ENCODE results near the gene CTBS.
"Not testable (repeated sequence)": the region's sequence is repeated elsewhere in the genome, so short reads cannot be mapped to it uniquely, and the experiment has no call there.

The CTBS gene, protein sequence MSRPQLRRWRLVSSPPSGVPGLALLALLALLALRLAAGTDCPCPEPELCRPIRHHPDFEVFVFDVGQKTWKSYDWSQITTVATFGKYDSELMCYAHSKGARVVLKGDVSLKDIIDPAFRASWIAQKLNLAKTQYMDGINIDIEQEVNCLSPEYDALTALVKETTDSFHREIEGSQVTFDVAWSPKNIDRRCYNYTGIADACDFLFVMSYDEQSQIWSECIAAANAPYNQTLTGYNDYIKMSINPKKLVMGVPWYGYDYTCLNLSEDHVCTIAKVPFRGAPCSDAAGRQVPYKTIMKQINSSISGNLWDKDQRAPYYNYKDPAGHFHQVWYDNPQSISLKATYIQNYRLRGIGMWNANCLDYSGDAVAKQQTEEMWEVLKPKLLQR

DNA sequence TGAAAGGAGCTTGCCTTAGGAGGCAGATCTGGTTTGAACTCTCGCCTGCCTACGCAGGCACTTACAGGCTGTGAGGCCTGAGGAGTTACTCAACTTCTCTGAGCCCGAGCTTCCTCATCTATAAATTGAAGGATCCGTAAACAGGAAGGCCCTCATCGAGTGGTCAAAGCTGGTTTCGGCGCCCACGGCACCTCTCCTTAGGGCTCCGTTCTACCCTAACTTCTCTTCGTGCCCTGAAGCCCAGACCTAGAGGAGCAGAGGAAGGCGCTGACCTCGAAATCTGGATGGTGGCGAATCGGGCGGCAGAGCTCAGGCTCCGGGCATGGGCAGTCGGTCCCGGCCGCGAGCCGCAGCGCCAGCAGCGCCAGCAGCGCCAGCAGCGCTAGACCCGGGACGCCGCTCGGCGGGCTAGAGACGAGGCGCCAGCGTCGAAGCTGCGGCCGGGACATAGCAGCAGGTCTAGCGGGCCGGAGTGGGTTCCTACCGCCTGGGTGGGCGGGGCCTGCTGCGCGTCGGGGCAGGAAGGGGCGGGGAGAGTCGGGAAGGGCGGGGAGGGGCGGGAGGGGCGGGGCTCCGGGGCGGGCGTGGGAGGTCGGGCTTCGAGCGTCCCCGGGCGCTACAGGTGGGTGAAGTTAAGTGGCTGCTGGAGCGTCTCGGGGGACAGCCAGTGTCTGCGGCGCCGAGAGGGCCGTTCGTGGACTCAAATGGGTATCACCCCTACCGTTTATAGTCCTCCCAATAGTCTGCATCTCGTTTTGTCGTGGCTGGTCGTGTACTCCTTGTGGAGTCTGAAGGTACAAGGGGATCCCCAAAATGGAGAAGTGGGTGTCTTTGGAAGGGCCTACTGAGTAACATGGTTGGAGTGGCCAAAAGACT lies at the start of gene CTBS:
CTBS (minus strand) TSS at position 474 of the 876 bp plus-strand sequence; CDS start at position 449, 25 bp downstream.
- DNase-seq, result peak; percentile 86

DNA sequence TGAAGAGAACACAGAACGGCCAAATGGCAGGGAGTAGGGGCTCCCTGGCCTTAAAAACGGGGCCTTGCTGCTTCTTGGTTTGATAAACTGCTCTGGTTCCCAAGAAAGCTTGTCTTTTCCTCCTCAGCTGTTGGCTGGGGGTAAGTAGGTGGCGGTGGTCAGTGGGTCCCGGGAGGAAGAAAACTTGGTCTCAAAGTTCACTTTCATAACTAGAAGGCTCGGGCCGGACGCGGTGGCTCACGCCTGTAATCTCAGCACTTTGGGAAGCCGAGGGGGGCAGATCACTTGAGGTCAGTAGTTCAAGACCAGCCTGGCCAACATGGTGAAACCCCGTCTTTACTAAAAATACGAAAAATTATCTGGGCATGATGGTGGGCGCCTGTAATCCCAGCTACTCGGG lies 47.3 kb upstream of the CTBS start:
- no peak for DNase-seq

DNA sequence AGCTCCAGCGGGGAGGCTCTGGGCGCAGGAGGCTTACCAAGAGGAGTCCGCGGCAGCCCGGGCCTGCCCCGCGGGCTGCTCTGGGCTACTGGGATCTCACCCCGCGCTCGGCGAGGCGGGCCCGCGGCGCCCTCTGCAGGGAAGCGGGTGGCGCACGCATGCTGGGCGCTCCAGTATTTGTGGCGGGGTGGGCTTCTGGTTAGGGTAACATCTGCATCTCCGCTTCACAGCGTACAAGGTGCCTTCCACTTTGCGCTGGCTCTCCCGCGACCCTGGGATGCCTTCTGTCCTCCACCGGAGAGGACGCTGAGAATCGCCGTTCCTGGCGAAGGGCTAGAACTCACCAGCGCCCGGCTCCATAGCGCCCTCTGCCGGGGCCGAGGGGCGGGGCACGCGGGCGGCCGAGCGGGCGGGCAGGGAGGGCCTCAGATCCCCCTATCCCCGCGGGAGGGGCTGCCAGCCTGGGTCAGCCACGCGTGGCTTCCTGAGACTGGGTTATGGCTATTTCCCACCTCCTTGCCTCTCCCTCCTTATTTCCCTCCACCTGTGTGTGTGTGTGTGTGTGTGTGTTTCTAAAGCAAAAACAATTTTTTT lies 46.6 kb upstream of the CTBS start:
- DNase-seq, result peak; percentile 78

DNA sequence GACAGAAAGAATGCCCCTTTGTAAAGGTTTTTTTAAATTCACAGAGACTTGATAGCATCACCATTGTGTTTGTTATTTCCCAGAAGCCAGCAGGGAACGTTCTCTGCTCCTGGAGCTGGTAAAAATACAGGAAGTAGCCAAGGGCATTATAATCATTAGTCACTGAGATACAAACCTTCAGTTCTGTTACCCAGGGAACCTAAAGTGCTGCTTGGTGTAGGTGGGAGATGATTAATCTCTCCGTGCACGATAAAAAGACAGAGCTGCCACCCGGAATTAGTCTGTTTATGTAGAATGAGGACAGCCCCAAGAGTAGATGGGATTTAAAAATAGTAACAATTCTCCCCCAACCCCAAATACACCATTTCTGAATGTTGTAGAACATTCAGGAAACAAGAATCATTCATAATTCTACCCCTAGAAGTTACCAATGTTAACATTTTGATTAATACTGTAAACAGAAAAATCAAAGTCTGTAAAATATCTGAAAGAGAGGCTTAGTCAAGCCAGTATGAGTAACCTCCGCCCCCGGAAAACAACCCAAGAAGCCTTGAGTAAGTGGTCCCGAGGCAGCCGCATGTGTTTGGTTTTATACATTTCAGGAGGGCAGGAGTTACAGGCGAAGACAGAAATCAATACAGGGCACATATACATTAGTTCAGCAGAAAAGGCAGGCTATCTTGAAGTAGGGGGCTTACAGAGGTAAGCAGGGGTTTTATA lies 45.3 kb upstream of the CTBS start:
- DNase-seq, result peak; percentile 60

DNA sequence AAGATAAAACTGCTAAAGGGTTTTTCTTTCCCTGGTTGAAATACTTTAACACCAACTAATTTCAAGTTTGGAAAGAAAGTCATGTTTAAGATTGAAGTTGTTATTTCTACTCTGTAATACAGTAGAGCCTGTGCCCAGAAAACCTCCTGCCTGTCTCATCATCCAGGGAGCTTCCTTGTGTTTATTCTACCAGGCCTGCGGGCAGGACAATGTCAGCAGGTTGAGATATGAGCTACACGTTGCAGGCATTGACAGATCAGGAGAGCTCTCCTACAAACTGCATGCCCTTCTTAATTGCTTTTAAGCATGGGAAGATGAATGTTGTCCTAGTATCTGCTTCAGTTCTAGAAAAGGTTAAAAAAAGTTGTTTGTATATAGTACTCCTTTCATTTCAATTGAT lies 43.1 kb upstream of the CTBS start:
- no peak for DNase-seq

DNA sequence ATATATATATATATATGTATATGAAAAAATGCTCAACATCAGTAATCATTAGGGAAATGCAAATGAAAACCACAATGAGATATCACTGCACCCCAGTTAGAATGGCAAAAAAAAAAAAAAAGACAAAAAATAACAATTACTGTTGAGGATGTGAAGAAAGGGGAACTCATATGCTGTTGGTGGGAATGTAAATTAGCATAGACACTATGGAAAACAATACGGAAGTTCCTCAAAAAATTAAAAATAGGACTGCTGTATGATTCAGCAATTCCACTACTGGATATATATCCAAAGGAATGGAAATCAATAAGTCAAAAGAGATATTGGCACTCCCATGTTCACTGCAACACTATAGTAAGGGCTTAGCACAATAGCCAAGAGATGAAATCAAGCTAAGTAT lies 41.5 kb upstream of the CTBS start:
- no peak for DNase-seq

DNA sequence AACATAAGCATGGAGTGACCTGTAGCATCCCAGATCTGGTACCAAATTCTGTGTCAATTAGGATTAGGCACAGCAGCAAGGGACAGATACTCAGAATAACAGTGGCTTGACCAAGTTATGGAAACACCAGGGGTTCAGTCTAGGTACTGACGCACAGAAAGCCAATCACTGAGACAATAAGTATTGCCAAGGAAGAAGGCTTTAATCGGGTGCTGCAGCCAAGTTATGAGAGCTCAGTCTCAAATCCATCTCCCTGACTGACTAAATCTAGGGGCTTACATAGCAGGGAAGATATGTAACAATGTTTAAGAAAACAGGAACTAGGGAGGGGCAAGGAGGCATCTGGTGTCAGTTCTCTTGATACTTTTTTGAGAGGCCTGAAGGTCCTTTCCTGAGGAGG lies 39.6 kb upstream of the CTBS start:
- no peak for DNase-seq

DNA sequence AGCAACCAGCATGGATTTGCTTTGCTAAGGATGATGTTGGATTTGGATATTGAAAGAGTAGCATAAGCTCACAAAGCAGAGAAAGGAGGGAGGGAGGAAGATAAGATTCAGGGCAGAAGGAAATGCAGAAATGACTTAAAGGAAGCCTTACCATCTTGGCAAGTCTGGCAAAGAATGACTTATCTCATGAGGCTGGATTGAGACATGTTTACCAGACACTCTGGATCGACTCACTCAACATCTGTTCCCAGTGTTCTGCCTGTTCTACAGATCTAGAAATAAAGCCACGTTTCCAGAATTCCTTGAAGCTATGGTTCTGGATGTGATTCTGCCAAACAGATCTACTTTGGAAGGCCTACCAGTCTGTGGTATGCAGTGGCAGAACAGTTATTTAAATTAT lies 38.8 kb upstream of the CTBS start:
- DNase-seq, result no peak

DNA sequence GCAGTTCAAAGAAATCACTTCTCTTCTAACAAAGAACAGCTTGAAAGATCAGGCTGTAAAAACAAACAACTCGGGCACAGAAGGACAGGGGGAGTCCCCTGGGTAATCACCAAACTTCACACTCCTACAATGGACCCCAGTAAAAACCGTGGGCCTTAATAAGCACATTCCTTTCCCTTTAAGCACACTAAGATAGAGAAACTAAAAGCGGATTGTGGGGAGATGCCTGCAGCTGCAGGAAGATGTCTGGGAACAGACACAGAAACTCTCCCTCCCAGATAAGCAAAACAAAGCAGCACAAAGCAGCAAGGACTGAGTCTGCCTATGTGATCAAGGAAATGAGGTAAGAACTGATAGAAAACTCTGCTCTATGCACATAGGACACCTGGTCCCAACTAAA lies 37.6 kb upstream of the CTBS start:
- no peak for DNase-seq

DNA sequence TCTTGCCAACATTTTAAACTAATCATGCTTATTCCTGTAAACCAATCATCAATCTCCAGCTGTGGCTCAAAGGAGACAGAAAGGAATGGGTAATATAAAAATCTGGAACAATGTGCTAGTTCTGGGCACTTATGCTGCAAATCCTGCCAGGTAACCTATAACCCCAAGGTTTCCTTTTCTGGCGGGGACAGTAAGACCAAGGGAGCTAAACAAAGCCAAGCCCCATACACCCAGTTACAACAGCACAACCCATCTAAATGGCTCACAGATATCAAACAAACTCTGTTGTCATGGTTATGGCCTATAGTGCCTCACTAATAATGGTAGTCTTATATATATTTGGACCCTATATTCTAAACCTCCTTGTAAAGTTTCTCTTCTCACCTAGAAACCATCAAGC lies 36.9 kb upstream of the CTBS start:
- no peak for DNase-seq

DNA sequence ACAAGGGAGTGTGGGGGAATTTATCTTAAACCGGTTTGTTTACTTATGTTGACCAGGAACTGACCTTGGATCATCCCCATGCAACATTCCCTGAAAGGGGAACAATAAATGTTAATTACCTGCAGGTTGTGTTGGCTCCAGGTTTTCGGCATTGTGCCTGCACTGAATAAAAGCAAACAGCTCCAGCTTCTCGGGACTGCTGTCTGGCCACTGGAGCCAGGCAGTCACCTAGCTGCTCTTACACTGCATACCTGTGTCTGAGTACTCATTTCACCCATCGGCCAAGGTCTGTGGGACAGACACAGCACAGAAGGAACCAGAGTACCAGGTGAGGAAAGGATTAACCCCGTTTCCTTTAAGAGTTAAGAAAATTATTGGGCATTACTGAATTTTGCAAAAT lies 32.7 kb upstream of the CTBS start:
- DNase-seq, result no peak

DNA sequence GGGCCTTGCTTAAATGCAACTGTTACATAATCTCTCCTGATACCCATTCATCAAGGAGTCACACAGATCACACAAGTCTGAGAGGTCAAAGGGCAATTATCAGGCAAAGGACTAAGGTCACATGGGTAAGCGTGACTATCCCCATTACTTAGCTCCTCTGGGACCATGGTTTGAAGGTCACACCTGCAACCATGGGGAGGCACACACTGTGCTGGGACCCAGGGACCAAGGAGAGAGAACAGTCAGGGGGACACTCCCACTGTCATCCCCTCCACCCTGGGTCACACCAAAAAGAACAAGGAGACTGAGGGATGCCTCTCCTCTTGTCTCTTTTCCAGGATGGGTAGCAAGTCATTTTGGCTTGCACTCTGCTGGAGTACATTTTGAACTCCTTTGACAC lies 30.9 kb upstream of the CTBS start:
- no peak for DNase-seq

DNA sequence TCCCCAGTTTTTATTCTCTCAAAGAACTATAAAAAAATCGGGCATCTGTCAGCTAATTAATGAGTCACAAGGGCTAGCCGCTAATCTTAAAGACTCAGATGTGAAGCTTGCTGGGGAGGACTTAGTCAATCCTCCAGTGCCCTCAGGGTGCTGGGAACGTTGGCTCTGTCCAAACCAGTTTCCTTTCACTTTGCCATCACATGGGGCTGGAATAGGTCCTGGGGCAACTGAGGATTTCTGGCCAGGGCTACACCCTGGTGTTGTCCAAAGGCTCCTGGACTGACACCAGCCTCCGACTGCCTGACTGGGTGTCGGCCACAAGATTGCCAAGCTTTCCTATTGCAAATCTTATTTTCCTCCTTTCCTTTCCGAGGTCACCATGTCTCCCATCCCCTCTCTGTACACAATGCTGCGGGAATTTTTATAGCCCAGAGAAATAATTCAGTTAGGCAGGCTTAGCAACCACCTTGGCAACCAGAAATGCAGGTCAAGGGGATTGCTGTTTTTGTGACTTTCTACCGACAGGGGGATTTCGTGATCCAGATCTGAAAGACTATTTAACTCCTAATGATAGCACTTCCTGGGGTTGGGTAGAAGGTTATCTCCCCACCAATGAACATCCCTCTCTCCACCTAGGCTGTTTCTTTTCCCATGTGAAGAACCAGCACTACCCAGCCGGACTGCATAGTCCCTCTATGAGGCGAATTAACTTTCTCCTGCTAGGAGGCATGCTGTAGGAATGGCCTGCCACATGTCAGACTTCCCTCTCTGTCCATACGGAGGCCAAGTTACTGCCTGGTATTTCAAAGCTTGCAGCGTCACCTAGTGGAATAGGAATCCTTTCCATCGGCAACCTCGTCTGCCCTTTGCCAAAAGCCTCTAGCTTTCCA lies 29.9 kb upstream of the CTBS start:
- no peak for DNase-seq

DNA sequence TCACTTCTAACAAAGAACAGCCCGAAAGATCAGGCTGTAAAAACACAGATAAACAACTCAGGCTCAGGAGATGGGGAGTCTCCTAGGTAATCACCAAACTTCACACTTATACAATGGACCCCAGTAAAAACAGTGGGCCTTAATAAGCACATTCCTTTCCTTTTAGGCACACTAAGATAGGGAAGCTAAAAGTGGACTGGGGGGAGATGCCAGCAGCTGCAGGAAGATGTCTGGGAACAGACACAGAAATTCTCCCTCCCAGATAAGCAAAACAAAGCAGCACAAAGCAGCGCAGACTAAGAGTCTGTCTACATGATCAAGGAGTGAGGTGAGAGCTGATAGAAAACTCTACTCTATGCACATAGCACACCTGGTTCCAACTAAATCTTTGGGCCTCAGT lies 29.0 kb upstream of the CTBS start:
- no peak for DNase-seq

DNA sequence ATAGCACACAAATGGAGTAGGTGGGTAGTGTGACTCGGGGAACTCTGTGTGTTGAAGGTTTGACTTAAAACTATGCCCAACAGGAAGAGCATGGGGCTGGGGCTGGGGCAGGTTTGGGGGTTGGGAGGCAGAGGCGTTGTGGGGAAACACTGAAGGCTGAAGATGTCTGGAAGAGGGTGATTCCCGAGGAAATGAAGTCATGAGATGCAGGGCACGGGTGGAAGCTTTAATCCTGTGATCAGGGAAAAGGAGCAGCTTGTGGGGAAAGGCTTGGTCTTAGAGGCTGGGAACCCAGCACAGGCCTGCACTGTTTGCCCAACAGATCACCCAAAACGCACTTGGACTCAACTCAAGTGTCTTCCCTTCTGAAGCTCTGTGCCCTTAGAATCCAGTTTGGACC lies 26.6 kb upstream of the CTBS start:
- no peak for DNase-seq

DNA sequence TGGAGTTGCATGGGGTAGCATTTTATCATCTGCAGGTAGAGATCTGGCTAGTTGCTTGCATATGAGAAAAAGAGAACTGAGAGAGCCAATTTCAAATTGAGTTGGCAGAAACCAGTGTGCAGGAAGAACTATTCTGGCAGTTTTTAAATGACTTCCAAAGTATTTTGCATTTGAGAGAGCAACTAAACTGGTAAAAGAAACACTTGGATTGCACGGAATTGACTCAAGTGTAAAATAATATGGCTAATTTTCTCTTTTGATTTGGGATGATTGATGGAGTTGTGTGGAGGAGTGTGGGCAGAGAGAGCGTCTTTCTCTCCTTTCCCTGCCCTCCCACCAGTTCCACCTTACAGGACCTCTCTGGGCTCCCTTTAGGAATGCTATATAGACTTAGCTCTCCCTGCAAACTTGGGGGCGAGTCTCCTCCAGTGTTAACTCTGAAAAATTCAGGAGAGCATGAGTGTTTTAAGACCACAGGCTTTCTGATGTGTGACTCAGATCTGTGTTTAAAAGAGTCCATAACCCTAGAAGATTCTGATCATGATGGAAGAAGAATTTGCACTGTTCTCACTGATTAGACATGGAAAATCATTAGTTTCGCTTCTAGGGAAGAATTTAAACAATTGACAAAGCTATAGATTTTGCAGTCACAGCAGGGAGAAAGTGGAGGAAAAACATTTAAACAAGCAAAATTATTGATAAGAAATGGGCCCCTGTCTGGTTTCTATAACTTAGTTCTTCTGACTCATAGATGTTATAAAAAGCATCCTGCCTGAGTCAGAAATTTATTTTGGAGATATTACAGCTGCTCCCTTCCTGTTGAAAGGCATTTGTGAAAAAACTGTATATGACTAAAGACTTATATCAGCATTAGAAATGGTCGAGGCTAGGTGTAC lies 24.9 kb upstream of the CTBS start:
- DNase-seq, result no peak

DNA sequence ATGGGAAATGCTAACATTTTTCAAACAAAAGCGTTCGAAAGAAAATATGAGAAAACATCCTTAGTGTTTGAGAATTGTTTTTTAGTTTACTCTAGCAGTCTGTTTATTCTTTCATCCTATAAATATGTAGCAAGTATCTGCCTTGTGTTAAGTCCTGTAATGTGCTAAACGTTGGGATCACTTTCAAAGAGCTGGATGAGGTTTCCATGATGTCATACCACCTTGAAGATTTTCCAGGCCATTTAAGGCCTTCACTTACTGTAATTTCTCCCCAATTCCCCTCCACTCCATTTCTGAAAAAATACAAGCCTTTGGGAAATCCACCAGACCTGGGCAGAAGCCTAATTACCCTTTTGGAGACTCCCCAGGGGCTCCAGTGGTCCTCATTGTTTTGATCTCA lies 24.2 kb upstream of the CTBS start:
- no peak for DNase-seq

DNA sequence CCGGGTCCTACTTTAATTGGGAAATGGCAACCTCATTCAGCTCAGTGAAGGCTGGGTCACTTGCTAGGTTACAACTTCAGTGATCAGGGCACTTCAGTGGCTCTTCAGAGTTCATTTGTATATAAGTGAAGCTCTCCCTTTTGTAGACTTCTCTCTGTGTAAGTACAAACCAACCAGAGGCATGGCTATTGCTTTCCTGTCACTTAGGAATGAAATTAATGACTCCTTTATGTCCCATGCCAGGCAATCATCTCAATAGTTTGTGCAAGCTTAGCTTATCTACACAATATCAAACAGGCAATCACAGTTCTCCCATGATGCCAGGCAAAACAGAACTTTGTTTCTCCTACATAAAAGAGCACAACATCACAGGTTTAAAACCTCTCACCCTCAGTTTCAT lies 22.8 kb upstream of the CTBS start:
- DNase-seq, result no peak

DNA sequence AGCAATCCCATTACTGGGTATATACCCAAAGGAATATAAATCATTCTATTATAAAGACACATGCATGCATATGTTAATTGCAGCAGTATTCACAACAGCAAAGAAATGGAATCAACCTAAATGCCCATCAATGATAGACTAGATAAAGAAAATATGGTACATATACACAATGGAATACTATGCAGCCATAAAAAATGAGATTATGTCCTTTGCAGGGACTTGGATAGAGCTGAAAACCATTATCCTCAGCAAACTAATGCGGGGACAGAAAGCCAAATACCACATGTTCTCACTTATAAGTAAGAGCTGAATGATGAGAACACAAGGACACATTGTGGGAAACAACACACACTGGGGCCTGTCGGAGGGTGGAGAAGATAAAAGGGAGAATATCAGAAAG lies 20.7 kb upstream of the CTBS start:
- DNase-seq, result not testable (repeated sequence)

DNA sequence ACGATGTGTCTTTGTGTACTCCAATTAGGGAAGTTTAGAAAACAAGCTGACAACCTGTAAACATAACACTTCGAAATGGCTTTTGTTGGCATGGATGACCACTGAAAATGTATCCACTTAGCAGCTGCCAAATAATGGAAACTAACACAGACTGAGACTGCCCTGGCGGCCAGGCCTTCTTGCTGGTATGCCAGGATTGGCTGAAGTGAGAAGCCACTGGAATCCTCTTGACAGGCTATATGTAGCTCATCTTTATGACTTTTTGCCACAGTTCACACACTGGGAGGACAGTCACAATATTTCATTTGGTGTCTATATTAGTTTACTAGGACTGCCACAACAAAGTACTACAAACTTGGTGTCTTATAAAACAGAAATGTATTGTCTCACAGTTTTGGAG lies 12.9 kb upstream of the CTBS start:
- no peak for DNase-seq

DNA sequence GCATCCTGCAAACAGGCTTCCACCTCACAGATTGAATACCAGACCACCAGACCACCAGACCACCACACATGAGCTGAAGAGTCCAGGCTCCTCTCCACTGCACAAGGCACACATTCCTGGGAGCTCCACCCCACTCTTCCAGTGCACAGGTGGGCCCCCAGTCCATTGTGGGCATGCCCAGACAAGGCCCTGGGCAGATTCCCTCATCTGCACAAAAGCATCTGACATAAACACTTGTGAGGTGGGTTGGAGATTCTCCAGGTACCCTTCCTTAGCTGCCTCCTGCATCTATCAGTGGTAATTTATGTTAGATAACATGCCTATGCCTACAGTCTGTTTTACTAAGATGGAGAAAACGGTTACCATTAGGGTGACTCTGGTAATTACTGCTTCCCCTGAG lies 11.6 kb upstream of the CTBS start:
- DNase-seq, result no peak

Measured in stimulated activated CD4-positive, alpha-beta T cell treated with anti-CD3 and anti-CD28 coated beads, Interleukin-4, amount 100 ng/mL, for 1 hour (primary cell).